ENCODE results near the gene LCA5L. TPM values are rescaled to one million over a fixed set of nuclear protein-coding genes. Genes with fewer than 3 reads are reported as not detected.

The LCA5L gene
- polyA plus RNA-seq (0.09 and 1.1 TPM in 2 replicates), polyA minus RNA-seq (1.2 TPM in 1 of 2 replicates, not detected in the other)

DNA sequence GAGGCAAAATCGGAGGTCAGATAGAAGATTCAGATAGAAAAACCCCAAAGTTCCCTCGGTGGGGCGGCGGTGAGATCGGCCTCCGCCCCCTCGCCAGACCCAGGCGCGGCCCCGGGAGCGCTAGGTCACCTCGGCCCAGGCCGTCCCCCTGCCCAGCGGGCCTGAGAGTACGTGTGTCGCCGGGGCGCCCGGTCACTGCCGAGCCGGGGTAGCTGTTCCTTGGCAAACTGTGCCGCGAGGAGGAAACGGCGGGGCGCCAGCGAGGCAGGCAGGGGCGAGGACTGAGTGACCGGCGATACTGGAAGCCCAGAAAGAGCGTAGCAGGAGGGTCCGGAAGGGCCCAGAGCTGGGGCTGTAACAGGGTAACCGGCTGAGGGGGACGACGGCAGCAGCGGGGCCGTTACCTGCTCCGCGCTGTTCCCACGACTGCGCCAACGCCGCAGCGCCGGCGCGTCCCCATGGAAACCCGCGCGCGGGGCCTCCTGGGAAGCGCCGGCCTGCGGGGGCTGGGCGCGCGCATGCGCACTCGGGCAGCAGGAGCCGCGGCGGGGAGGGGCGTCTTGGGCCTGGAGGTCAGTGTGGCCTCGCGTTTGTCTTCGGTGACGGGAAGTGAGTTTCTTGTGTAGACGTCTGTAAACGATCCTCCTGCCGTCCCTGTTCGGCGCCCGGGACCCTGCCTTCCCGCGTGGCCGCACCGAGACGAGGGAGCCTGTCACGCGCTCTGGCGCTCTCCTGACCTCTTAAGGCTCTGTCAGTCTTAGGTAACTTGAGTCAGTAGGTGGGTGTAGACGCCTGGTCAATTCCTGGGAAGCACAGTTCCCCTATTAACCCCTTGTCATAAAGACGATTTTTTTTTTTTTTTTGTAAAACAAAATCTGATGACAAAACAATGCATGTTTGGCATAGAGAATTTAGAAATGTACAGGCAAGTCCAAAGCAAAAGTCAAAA lies at the start of gene LCA5L:
LCA5L (minus strand) TSS at position 458 of the 949 bp plus-strand sequence. CDS start 17,285 bp downstream, outside the sequence.
- Histone ChIP-seq H3K9me3 (ENCODE audit: low read length) (no peaks in the 10 kb centered on the region), H3K79me2 (replicated peaks; ENCODE audit: insufficient read depth, low read length) (no peaks in the 10 kb centered on the region), H3K27me3 (ENCODE audit: insufficient read depth, low read depth, low read length) (no peaks in the 10 kb centered on the region), H3F3A (ENCODE audit: insufficient read depth, low read length, poor library complexity, severe bottlenecking) (no peaks in the 10 kb centered on the region), H3K4me3 (ENCODE audit: low read length) (peak within 1 kb of the TSS; percentile 90), H4K20me1 (ENCODE audit: insufficient read depth) (no peaks in the 10 kb centered on the region), H3K9ac (ENCODE audit: low read length) (peak within 1 kb of the TSS; percentile 85), H2AFZ (ENCODE audit: low read depth, low read length) (peak within 1 kb of the TSS; percentile 96), H3K27ac (ENCODE audit: low read length) (peak within 1 kb of the TSS; percentile 87), H3K4me2 (ENCODE audit: low read length) (peak within 1 kb of the TSS; percentile 86), H3K9me2 (ENCODE audit: insufficient read depth, low read length) (no peaks in the 10 kb centered on the region), H3K36me3 (ENCODE audit: insufficient read depth, low read length) (no peaks in the 10 kb centered on the region)
- no peak for TF ChIP-seq SMC3 (conservative IDR thresholded peaks at IDR 0.05; ENCODE audit: poor library complexity)
- peak; percentile 46 for TF ChIP-seq RAD21 (conservative IDR thresholded peaks at IDR 0.05)
- peak; percentile 87 for TF ChIP-seq POLR2AphosphoS5 (IDR thresholded peaks at IDR 0.05)
- TF ChIP-seq, protein P1, sequence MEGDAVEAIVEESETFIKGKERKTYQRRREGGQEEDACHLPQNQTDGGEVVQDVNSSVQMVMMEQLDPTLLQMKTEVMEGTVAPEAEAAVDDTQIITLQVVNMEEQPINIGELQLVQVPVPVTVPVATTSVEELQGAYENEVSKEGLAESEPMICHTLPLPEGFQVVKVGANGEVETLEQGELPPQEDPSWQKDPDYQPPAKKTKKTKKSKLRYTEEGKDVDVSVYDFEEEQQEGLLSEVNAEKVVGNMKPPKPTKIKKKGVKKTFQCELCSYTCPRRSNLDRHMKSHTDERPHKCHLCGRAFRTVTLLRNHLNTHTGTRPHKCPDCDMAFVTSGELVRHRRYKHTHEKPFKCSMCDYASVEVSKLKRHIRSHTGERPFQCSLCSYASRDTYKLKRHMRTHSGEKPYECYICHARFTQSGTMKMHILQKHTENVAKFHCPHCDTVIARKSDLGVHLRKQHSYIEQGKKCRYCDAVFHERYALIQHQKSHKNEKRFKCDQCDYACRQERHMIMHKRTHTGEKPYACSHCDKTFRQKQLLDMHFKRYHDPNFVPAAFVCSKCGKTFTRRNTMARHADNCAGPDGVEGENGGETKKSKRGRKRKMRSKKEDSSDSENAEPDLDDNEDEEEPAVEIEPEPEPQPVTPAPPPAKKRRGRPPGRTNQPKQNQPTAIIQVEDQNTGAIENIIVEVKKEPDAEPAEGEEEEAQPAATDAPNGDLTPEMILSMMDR (IDR thresholded peaks at IDR 0.05; ENCODE audit: poor library complexity, severe bottlenecking): peak; percentile 55
- TF ChIP-seq MXI1 (conservative IDR thresholded peaks at IDR 0.05; ENCODE audit: poor library complexity, severe bottlenecking): peak; percentile 95
- TF ChIP-seq EZH2 (IDR thresholded peaks at IDR 0.05; ENCODE audit: borderline replicate concordance, insufficient read depth, low read length, poor library complexity, severe bottlenecking): no peak
- TF ChIP-seq, protein P2, sequence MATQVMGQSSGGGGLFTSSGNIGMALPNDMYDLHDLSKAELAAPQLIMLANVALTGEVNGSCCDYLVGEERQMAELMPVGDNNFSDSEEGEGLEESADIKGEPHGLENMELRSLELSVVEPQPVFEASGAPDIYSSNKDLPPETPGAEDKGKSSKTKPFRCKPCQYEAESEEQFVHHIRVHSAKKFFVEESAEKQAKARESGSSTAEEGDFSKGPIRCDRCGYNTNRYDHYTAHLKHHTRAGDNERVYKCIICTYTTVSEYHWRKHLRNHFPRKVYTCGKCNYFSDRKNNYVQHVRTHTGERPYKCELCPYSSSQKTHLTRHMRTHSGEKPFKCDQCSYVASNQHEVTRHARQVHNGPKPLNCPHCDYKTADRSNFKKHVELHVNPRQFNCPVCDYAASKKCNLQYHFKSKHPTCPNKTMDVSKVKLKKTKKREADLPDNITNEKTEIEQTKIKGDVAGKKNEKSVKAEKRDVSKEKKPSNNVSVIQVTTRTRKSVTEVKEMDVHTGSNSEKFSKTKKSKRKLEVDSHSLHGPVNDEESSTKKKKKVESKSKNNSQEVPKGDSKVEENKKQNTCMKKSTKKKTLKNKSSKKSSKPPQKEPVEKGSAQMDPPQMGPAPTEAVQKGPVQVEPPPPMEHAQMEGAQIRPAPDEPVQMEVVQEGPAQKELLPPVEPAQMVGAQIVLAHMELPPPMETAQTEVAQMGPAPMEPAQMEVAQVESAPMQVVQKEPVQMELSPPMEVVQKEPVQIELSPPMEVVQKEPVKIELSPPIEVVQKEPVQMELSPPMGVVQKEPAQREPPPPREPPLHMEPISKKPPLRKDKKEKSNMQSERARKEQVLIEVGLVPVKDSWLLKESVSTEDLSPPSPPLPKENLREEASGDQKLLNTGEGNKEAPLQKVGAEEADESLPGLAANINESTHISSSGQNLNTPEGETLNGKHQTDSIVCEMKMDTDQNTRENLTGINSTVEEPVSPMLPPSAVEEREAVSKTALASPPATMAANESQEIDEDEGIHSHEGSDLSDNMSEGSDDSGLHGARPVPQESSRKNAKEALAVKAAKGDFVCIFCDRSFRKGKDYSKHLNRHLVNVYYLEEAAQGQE (IDR thresholded peaks at IDR 0.05; ENCODE audit: borderline replicate concordance): peak; percentile 68
- peak; percentile 74 for TF ChIP-seq EP300 (conservative IDR thresholded peaks at IDR 0.05; ENCODE audit: poor library complexity, severe bottlenecking)
- TF ChIP-seq TAF1 (IDR thresholded peaks at IDR 0.05; ENCODE audit: low read depth): peak; percentile 54

DNA sequence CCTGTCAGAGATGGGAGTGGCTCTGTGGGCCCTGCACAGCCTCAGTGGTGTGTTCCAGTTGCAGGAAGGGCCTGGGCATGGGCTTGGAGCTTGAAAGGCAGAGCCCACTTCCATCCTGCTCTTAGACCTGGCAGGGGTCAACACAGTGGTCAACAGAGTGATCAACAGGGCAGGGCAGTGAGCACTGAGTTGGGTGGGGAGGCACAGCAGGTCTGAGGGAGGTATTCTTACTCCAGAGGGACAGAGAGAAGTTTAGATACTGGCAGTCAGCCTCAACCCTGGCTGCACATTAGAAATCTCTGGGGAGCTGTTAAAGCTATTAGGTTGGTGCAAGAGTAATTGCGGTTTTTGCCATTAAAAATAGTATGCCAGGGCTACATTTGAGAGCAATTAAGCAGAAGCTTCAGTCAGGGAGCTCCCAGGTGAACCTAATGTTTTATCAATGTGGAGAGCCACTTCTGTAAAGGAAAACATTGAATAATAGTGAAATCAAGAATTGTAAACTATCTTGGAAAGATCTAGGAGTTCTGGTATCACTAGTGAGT lies 43.9 kb upstream of the LCA5L start:
- TF ChIP-seq, protein P2 (IDR thresholded peaks at IDR 0.05; ENCODE audit: borderline replicate concordance): no peak
- no peak for TF ChIP-seq RAD21 (conservative IDR thresholded peaks at IDR 0.05)
- TF ChIP-seq, protein P1 (IDR thresholded peaks at IDR 0.05; ENCODE audit: poor library complexity, severe bottlenecking): no peak
- Histone ChIP-seq H3K27me3 (ENCODE audit: insufficient read depth, low read depth, low read length) (no peaks in the 10 kb centered on the region), H3K4me2 (ENCODE audit: low read length) (no peak overlapping the region), H3K9me2 (ENCODE audit: insufficient read depth, low read length) (no peaks in the 10 kb centered on the region), H3F3A (ENCODE audit: insufficient read depth, low read length, poor library complexity, severe bottlenecking) (no peaks in the 10 kb centered on the region), H3K79me2 (replicated peaks; ENCODE audit: insufficient read depth, low read length) (no peaks in the 10 kb centered on the region), H3K9me3 (ENCODE audit: low read length) (no peaks in the 10 kb centered on the region), H2AFZ (ENCODE audit: low read depth, low read length) (no peak overlapping the region), H3K4me3 (ENCODE audit: low read length) (no peak overlapping the region), H3K9ac (ENCODE audit: low read length) (no peak overlapping the region), H3K36me3 (ENCODE audit: insufficient read depth, low read length) (no peaks in the 10 kb centered on the region), H4K20me1 (ENCODE audit: insufficient read depth) (no peaks in the 10 kb centered on the region), H3K27ac (ENCODE audit: low read length) (no peak overlapping the region)

Measured in neural cell (in vitro differentiated cells).